GM10847 (cell line): ENCODE measurements around the gene PELI3.

Source experiments
- POLR2A ChIP-seq: IDR thresholded peaks from 2 replicates; pipeline ENCODE4 v1.6.1; 2011; ENCODE audit not compliant: insufficient read length; ENCODE audit errors: extremely low read depth

PELI3 gene

DNA sequence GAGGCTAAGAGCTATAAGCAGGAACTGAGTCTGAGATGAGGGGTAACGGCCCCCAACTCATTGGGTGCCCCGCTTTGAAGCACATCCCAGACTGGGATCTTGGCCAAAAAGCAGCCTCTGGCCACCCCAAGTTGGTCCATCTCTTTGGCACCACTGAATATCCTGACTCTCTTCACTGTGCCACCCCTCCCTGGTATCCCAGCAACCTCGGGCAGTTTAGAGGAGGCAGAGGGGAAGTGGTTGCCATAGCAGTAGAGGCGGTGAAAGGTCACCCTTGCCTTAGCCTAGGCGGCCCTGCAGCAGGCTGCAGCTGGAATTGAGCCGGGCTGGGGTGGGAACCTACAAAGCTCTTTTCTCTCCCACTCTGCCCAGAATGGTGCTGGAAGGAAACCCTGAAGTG lies 1.1 kb downstream of the PELI3 start:
- TF ChIP-seq POLR2A: no peak

DNA sequence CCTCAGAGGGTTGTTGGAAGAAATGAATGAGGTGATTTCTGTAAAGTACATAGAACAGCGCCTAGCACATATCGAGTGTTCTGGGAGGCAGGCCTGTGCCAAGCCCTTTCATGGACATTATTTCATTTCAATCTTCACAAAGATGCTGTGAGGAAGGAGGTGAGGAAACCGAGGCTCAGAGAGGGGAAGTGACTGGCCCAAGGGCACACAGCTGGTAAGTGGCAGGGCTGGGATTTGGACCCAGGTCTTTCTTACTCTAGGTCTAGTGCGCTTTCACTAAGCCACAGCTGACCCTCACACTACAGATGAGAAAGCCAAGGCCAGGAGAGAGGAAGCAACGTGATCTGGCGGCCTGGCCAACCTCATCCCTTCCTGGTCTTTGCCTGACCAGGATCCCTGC lies 2.0 kb downstream of the PELI3 start:
- no peak for TF ChIP-seq POLR2A

DNA sequence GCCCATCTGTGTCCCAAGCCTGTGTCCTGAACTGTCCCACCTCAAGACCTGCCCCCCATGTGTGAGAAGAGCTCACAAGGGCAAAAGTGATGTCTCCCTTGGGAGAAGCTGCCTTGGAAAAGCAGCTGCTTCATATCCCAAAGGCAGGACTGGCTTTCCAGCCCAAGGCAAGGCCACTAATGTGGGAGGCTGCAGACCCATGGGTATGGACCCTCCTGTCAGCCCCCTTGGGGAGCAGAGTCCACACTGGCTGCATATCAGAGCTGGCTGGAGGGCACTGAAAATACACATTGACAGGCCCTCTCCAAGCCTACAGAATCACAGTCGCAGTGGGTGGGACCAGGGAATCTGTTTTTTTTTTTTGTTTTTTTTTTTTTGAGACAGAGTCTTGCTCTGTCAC lies 2.7 kb downstream of the PELI3 start:
- TF ChIP-seq POLR2A: no peak

DNA sequence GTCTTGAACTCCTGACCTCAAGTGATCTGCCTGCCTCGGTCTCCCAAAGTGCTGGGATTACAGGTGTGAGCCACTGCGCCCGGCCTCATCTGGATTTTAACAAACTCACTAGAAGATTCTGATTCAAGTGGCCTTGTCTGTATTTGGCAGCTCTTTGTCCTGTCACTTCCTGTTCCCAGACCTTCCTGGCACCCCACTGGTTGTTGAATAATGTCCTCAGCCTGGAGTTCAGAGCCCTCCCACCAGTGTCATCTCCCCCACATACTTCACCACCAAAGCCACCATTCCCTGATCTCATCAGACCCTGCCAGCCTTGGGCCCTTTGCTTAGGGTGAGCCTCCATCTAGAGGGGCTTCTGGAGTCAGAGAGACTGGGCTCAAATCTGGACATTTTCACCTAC lies 3.3 kb downstream of the PELI3 start:
- TF ChIP-seq POLR2A: no peak

DNA sequence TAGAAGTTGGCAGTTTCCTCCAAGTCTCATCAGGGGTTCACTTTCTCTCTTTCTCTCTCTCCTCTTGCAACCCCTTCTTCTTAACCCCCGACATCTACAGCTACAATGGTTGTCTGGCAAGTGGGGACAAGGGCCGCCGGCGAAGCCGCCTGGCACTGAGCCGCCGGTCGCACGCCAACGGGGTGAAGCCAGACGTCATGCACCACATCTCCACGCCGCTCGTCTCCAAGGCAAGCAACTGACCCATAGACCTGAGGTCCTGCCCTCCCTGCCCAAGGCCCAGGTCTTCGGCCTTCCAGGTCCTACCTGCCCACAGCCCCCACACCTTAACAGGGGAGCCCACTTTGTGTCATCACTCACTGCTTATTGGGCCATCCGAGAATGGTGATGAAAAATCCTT lies 4.4 kb downstream of the PELI3 start:
- TF ChIP-seq POLR2A: no peak

DNA sequence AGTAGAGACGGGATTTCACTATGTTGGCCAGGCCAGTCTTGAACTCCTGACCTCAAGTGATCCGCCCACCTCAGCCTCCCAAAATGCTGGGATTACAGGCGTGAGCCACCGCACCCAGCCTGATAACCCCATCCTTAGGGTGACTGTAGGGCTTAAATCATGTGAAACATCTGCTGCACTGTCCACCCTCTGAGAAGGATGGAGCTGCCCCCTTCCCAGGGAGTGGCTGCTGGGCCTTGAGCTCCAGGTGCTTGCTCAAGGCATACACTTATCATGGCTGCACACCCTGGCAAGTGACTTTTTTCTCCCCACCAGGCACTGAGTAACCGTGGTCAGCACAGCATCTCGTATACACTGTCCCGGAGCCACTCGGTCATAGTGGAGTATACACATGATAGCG lies 5.3 kb downstream of the PELI3 start:
- no peak for TF ChIP-seq POLR2A

DNA sequence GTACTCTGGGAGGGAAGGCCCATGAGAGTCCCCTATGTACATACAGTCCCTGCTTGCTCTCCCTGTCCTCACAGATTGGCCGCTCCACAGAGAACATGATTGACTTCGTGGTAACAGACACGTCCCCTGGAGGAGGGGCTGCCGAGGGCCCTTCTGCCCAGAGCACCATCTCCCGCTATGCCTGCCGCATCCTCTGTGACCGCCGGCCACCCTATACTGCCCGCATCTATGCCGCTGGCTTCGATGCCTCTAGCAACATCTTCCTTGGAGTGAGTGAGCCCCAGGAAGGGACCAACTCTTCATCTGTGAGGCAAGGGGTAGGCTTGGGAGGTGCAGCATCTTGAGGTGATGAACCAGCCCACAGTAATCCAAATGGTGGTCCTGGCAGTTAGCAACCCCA lies 6.5 kb downstream of the PELI3 start:
- TF ChIP-seq POLR2A: no peak

DNA sequence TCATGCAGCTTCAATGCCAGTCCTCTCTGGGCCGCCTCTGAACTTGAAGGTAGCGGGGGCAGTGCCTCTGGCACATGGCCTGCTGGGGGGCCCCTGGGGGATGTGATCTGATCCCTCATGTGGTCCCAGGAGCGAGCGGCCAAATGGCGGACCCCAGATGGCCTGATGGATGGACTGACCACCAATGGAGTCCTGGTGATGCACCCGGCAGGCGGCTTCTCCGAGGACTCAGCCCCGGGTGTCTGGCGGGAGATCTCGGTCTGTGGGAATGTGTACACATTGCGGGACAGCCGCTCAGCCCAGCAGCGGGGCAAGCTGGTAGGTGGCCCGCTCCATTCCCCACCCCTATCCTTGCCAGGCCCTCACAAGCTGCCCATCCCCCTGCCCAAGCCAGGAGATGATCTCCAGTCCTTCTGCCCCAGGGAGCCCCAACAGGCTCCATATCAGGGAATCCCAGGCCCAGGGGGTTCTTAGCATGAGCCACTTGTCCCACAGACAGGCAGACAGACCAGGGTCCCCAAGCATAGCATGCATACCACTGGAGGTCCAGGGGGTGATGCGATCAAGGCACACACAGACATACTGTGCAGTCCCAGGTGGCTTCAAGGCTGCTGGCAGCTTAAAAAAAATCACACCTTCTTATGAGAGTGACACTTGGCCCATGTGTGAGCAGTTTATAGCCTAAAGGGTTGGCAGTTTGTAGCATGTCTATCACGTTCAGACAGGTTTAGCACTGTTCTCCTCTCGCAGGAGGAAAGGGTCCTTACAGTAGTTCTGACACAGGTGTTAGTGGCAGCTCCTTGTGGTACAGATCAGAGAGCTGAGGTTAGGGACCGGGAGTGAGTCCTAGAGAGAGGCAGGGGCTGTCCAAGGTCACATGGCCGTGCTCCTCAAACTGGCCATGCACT lies 7.2 kb downstream of the PELI3 start:
- no peak for TF ChIP-seq POLR2A

DNA sequence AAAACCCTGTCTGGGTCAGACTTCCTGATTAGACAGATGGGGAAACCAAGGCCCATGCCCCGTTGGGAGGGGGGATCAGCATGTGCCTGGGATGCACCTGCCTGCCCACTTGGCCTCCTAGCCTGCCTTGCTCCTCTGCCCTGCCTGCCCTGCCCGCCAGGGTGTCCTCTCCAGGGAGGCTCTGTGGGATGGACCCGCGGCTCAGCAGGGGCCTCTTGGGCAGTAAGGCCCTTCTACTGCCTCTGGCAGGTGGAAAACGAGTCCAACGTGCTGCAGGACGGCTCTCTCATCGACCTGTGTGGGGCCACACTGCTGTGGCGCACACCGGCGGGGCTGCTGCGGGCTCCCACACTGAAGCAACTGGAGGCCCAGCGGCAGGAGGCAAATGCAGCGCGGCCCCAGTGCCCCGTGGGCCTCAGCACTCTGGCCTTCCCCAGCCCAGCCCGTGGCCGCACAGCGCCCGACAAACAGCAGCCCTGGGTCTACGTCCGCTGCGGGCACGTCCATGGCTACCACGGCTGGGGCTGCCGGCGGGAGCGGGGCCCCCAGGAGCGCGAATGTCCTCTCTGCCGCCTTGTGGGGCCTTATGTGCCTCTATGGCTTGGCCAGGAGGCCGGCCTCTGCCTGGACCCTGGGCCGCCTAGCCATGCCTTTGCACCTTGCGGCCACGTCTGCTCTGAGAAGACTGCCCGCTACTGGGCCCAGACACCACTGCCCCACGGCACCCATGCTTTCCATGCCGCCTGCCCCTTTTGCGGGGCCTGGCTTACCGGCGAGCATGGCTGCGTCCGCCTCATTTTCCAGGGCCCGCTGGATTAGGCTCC lies 8.9 kb downstream of the PELI3 start:
- TF ChIP-seq POLR2A: no peak

DNA sequence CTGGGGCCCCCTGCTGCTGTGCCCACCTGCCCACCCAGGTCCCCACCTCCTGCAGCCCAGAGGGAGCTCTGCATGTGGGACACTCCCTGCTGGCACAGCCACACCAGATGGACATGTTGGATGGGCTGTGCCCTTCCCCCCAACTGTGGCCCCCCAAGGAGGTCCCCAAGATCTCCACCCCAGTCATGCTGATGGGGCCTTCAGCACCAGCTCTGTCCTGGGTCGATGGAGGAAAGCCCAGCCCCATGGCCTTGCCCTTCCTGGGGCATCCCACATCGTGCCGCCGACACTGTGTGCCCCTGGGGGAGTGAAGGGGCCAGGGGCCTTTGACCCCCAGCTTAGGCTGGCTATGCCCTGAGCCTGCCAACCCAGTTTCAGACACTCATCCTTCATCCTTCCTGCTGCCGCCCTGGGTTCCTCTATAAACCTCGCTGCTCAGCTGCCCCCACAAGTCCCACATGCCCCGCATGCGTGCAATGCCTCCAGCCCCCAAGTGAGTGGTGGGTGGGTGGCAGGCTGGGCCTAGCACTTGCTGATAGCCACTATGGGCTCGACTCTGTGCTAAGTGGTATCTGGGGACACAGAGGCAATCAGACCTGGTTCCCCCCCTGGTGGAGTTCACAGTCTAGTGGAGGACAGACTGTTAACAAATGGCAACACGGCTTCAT lies 9.6 kb downstream of the PELI3 start:
- no peak for TF ChIP-seq POLR2A

DNA sequence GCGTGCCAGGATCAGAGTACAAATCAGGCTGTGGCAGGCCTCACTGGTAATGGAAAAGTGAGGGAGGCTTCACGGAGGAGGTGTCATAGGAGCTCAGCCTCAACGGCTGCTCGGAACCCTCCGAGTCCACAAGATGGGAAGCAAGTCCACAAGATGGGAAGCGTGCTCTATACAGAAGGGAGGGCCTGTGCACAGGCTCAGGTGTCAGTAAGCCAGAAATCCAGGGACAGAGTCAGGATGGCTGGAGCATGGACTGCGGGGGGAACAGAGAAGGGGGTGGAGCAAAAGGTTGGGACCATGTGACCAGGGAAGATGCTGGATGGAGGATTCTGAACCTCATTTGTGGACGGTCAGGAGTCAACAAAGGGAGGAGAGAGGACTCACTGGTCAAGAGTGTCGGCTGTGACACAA lies 10.1 kb downstream of the PELI3 start:
- no peak for TF ChIP-seq POLR2A

DNA sequence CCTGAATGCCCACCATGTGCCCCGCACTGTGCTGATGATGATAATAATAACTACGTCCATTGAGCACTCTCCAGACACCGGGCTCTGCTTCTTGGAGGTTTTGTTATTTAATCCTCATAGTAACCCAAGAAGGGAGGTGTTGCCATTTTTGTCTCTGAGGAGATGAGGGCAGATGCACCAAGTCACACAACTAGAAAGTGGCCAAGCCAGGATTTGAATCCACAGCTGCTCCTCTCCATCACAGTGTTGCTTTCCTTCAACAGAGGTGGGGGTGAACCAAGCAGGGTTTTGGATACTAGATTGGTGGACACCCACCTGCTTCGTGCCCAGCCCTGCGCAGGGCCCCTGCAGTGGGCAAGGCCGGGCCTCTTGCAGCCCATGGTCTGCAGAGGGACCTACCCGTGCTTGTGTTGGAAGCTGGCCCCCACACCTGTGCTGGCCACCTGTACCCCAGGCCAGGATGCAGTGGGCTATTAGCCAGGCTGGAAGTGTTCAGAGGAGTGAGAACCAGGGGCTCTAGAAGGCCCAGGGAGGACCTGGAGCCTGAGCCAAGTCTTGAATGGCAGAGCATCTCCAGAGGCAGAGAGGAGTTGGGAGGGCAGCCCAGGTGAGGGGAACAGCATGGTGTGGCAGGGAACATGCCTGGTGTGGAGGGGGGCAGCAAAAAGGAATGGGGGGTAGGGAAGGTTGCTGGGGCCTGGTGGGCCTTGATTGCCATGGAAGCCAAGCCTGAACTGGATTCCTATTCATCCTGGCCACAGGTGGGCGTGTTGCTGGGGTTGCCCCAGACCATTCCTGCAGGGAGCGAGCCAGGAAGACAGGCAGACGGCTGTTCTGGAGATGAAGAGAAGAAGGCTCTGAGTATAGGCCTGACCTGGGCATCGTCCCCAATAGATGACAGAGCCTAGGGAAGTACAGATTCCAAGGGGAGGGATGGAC lies 10.8 kb downstream of the PELI3 start:
- TF ChIP-seq POLR2A: no peak

DNA sequence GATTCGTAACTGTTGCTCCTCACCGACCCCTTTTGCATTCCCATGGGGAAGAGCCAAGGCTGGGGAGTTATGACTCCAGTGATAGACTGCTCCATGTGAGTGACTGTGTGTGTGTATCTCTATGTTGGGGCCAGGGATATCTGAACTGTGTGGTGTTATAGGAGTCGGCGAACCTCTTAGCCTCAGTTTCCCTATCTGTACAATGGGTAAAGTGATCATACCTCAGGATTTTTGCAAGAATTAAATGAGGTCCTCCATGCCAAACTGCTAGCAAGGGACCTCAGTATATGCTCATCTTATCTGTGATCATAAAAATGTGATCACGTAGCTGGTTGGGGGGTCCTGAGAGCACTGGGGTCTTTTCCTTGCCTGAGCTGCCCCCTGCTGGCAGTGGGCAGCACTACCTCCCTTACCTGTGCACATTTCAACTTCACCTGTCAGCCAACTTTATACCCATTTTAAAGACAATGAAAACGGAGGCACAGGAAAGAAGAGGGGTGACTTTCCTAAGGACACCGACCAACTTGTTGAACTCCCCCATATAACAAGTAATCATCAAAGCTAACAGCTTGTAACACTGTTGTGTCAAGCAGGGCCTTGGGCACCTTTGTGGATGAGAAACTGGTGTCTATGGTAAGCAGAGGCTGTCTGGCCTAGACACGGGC lies 12.2 kb downstream of the PELI3 start:
- TF ChIP-seq POLR2A: no peak
